NCI-H524 (cell line): ENCODE data around the gene PVALB.
A peak's percentile ranks its signal among the peaks of the same experiment; 100 is the strongest.

Experiments
- DNase-seq, 2 experiments: peaks; one replicate each; lab custom pipeline; 2025; lab: John Stamatoyannopoulos, UW

Gene PVALB

GRCh38 chr22:36846271-36846670 is 29.4 kb upstream of the PVALB start:
- DNase-seq = no peak

- peak; percentile 38 to 80 for DNase-seq
Observed at GRCh38 chr22:36840106-36840505, 23.3 kb upstream of the PVALB start.

- DNase-seq = no peak
Observed at GRCh38 chr22:36839356-36840073, 22.7 kb upstream of the PVALB start.

- no peak for DNase-seq
Observed at GRCh38 chr22:36838119-36839030, 21.5 kb upstream of the PVALB start.

- no peak for DNase-seq
Observed at GRCh38 chr22:36835903-36836302, 19.1 kb upstream of the PVALB start.

- DNase-seq = no peak
Observed at GRCh38 chr22:36833073-36833472, 16.2 kb upstream of the PVALB start.

- no peak for DNase-seq
Observed at GRCh38 chr22:36831717-36832116, 14.9 kb upstream of the PVALB start.

- DNase-seq = peak in 1 of 2 experiments; percentile 14
Observed at GRCh38 chr22:36831206-36831605, 14.4 kb upstream of the PVALB start.

- no peak for DNase-seq
Observed at GRCh38 chr22:36830601-36831000, 13.8 kb upstream of the PVALB start.

- DNase-seq = peak in 1 of 2 experiments; percentile 35
Observed at GRCh38 chr22:36829370-36830002, 12.7 kb upstream of the PVALB start.

- DNase-seq = no peak
Observed at GRCh38 chr22:36828815-36829214, 12.0 kb upstream of the PVALB start.

GRCh38 chr22:36826262-36826661 is 9.4 kb upstream of the PVALB start:
- DNase-seq = no peak

GRCh38 chr22:36824655-36825054 is 7.8 kb upstream of the PVALB start:
- no peak for DNase-seq

- DNase-seq = peak in 1 of 2 experiments; percentile 5
Observed at GRCh38 chr22:36823186-36823839, 6.5 kb upstream of the PVALB start.

- no peak for DNase-seq
Observed at GRCh38 chr22:36822581-36822980, 5.7 kb upstream of the PVALB start.

GRCh38 chr22:36819112-36819511 is 2.3 kb upstream of the PVALB start:
- no peak for DNase-seq

GRCh38 chr22:36818010-36818642 is 1.3 kb upstream of the PVALB start:
- peak; percentile 26 to 65 for DNase-seq

GRCh38 chr22:36817525-36817848 is 652 bp upstream of the PVALB start:
- no peak for DNase-seq

GRCh38 chr22:36816339-36816635 is 548 bp downstream of the PVALB start:
- no peak for DNase-seq

GRCh38 chr22:36815558-36816338 is 1.1 kb downstream of the PVALB start:
- DNase-seq = peak in 1 of 2 experiments; percentile 52

GRCh38 chr22:36814801-36815200 is 2.0 kb downstream of the PVALB start:
- no peak for DNase-seq
